Measurements from ENCODE around the gene AP2A2.

- TF ChIP-seq, protein P1, sequence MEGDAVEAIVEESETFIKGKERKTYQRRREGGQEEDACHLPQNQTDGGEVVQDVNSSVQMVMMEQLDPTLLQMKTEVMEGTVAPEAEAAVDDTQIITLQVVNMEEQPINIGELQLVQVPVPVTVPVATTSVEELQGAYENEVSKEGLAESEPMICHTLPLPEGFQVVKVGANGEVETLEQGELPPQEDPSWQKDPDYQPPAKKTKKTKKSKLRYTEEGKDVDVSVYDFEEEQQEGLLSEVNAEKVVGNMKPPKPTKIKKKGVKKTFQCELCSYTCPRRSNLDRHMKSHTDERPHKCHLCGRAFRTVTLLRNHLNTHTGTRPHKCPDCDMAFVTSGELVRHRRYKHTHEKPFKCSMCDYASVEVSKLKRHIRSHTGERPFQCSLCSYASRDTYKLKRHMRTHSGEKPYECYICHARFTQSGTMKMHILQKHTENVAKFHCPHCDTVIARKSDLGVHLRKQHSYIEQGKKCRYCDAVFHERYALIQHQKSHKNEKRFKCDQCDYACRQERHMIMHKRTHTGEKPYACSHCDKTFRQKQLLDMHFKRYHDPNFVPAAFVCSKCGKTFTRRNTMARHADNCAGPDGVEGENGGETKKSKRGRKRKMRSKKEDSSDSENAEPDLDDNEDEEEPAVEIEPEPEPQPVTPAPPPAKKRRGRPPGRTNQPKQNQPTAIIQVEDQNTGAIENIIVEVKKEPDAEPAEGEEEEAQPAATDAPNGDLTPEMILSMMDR (IDR thresholded peaks at IDR 0.05): no peak
- TF ChIP-seq POLR2AphosphoS5 (IDR thresholded peaks at IDR 0.05; ENCODE audit: low read depth, low read length) (no peak; the same call in 1 of the 2 replicates), TCF7L2 (IDR thresholded peaks at IDR 0.05; ENCODE audit: low read depth, low read length) (no peak), SIN3A (IDR thresholded peaks at IDR 0.05; ENCODE audit: borderline replicate concordance, insufficient read depth, low read depth, low read length) (no peak)
- TF ChIP-seq, protein P2, sequence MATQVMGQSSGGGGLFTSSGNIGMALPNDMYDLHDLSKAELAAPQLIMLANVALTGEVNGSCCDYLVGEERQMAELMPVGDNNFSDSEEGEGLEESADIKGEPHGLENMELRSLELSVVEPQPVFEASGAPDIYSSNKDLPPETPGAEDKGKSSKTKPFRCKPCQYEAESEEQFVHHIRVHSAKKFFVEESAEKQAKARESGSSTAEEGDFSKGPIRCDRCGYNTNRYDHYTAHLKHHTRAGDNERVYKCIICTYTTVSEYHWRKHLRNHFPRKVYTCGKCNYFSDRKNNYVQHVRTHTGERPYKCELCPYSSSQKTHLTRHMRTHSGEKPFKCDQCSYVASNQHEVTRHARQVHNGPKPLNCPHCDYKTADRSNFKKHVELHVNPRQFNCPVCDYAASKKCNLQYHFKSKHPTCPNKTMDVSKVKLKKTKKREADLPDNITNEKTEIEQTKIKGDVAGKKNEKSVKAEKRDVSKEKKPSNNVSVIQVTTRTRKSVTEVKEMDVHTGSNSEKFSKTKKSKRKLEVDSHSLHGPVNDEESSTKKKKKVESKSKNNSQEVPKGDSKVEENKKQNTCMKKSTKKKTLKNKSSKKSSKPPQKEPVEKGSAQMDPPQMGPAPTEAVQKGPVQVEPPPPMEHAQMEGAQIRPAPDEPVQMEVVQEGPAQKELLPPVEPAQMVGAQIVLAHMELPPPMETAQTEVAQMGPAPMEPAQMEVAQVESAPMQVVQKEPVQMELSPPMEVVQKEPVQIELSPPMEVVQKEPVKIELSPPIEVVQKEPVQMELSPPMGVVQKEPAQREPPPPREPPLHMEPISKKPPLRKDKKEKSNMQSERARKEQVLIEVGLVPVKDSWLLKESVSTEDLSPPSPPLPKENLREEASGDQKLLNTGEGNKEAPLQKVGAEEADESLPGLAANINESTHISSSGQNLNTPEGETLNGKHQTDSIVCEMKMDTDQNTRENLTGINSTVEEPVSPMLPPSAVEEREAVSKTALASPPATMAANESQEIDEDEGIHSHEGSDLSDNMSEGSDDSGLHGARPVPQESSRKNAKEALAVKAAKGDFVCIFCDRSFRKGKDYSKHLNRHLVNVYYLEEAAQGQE (IDR thresholded peaks at IDR 0.05; ENCODE audit: insufficient read depth in 1 of 2, low read depth in 2 of 2, low read length in 1 of 2): no peak
Measured at GRCh38 chr11:975827-976226, 50.2 kb downstream of the AP2A2 start.
